ENCODE results near the gene HAPLN2. TPM values are rescaled to one million over a fixed set of nuclear protein-coding genes. Genes with fewer than 3 reads are reported as not detected.
A peak's percentile ranks its signal among the peaks of the same experiment; 100 is the strongest.

The HAPLN2 gene
- total RNA-seq, 1 experiment from 2014 or later = 0.21 TPM

DNA sequence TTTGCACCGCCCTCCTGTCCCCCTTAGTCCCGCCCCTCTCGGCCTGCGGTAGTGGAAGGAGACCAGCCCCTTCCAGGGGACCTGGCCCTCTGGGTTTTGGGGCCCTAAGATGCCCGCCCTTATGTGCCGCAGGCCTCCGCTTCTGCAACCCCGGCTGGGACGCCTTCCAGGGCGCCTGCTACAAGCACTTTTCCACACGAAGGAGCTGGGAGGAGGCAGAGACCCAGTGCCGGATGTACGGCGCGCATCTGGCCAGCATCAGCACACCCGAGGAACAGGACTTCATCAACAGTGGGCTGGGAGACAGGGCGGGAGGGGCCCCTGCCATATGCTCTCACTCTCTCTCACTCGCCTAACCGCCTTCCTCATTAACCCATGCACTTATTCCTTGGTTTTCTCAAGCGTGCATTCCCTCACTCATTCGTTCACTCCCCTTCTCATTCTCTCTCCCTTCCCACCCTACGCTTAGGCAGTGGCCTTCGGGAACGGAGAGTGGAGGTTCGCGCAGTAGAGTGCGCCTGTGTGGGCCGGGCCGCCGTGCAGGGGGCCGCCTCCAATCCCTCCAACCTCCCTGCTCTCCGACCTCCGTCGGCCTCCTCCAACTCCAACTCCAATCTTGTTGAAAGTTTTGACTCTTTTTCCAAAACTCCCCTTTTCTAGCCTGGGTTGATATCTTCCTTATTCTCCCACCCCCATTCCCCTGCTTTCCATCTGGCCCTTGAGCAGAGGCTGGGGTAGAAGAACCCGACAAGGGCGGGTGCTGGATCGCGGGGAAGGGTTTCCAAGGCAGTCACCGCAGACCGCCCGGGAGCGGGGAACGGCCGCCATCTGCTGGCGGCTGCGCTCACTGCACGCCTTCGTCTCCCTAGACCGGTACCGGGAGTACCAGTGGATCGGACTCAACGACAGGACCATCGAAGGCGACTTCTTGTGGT, 37.9 kb downstream of the HAPLN2 start:
- Histone ChIP-seq H3K4me1 (ENCODE audit: control insufficient read depth, insufficient read depth, low read length) (peaks cover 32% of the 10 kb centered on the region), H3K27ac (ENCODE audit: low read length) (no peak overlapping the region; the same call in 1 of the 2 replicates), H3K4me3 (ENCODE audit: low read depth in 2 of 2, low read length in 2 of 2) (peak overlapping the region in 1 of 2 experiments; percentile 17; a peak in 2 of 4 replicates), H3K27me3 (ENCODE audit: control insufficient read depth, insufficient read depth, low read length) (no peaks in the 10 kb centered on the region), H3K36me3 (ENCODE audit: control insufficient read depth, insufficient read depth, low read length) (no peaks in the 10 kb centered on the region; the same call in 1 of the 2 replicates), H3K9me3 (ENCODE audit: control insufficient read depth, insufficient read depth, low read depth, low read length) (no peaks in the 10 kb centered on the region)
- TF ChIP-seq, protein P1, sequence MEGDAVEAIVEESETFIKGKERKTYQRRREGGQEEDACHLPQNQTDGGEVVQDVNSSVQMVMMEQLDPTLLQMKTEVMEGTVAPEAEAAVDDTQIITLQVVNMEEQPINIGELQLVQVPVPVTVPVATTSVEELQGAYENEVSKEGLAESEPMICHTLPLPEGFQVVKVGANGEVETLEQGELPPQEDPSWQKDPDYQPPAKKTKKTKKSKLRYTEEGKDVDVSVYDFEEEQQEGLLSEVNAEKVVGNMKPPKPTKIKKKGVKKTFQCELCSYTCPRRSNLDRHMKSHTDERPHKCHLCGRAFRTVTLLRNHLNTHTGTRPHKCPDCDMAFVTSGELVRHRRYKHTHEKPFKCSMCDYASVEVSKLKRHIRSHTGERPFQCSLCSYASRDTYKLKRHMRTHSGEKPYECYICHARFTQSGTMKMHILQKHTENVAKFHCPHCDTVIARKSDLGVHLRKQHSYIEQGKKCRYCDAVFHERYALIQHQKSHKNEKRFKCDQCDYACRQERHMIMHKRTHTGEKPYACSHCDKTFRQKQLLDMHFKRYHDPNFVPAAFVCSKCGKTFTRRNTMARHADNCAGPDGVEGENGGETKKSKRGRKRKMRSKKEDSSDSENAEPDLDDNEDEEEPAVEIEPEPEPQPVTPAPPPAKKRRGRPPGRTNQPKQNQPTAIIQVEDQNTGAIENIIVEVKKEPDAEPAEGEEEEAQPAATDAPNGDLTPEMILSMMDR (IDR thresholded peaks at IDR 0.05) = peak; percentile 98
- no peak for TF ChIP-seq SIN3A (IDR thresholded peaks at IDR 0.05; ENCODE audit: borderline replicate concordance, insufficient read depth, low read depth, low read length)
- no peak for TF ChIP-seq POLR2AphosphoS5 (IDR thresholded peaks at IDR 0.05; ENCODE audit: low read depth, low read length)
- no peak for TF ChIP-seq TCF7L2 (IDR thresholded peaks at IDR 0.05; ENCODE audit: low read depth, low read length)
- TF ChIP-seq, protein P2, sequence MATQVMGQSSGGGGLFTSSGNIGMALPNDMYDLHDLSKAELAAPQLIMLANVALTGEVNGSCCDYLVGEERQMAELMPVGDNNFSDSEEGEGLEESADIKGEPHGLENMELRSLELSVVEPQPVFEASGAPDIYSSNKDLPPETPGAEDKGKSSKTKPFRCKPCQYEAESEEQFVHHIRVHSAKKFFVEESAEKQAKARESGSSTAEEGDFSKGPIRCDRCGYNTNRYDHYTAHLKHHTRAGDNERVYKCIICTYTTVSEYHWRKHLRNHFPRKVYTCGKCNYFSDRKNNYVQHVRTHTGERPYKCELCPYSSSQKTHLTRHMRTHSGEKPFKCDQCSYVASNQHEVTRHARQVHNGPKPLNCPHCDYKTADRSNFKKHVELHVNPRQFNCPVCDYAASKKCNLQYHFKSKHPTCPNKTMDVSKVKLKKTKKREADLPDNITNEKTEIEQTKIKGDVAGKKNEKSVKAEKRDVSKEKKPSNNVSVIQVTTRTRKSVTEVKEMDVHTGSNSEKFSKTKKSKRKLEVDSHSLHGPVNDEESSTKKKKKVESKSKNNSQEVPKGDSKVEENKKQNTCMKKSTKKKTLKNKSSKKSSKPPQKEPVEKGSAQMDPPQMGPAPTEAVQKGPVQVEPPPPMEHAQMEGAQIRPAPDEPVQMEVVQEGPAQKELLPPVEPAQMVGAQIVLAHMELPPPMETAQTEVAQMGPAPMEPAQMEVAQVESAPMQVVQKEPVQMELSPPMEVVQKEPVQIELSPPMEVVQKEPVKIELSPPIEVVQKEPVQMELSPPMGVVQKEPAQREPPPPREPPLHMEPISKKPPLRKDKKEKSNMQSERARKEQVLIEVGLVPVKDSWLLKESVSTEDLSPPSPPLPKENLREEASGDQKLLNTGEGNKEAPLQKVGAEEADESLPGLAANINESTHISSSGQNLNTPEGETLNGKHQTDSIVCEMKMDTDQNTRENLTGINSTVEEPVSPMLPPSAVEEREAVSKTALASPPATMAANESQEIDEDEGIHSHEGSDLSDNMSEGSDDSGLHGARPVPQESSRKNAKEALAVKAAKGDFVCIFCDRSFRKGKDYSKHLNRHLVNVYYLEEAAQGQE (IDR thresholded peaks at IDR 0.05; ENCODE audit: insufficient read depth in 1 of 2, low read depth in 2 of 2, low read length in 1 of 2) = 0 out of 4 replicates have a peak, but pooled peaks of 1 of the 2 experiments have one; percentile 52
- in situ Hi-C loops (cut with HindIII; ENCODE audit: low pct_unique_long_range_greater_than_20kb, low sequenced_read_pairs) (no loop called here), intact Hi-C loops (cut with micrococcal nuclease; ENCODE audit: unreplicated experiment) (no loop called here)
- DNase-seq (ENCODE audit: low read depth, low spot score) (no peak), ATAC-seq (peak; percentile 53)
- ChIA-PET POLR2A (no interaction called here), CTCF (interaction anchor here (1.3 to 5.6 kb wide), 4 partner anchors 21 to 37 kb away, joined by 4 to 41 read pairs (median 8); no protein-coding TSS in a partner anchor)
- BruUV-seq (replicated peaks) = no TSS peak

DNA sequence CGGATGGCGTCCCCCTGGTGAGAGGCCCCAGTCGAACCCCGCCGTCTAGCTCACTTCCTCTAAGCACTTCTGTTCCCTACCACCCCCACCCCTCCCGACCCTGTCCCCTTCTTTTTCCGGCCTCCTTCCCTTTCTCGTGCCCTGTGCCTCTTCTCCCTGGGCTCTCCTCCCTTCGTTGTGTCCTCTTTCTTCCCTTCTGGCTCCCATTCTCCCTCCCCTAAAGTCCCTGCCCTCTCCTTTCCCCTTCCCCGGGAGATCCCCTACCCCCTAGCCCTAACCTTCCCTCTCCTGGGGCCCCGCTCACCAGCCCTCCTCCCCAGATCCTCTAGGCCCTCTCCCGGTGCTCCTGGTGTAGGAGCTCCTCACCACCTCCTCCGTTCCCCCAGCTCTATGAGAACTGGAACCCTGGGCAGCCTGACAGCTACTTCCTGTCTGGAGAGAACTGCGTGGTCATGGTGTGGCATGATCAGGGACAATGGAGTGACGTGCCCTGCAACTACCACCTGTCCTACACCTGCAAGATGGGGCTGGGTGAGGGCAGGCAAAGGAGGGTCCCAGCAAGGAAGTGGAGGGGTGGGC, 38.6 kb downstream of the HAPLN2 start:
- DNase-seq (ENCODE audit: low read depth, low spot score) (no peak), ATAC-seq (no peak)
- peaks cover 39% of the 10 kb centered on the region for H3K4me1 ChIP-seq (ENCODE audit: control insufficient read depth, insufficient read depth, low read length)
- in situ Hi-C loops (cut with HindIII; ENCODE audit: low pct_unique_long_range_greater_than_20kb, low sequenced_read_pairs) (no loop called here), intact Hi-C loops (cut with micrococcal nuclease; ENCODE audit: unreplicated experiment) (loop anchor here (1.0 kb wide), 1 partner anchor 32 kb away; no protein-coding TSS in a partner anchor)
- no TSS peak for BruUV-seq (replicated peaks)
- H3K27ac ChIP-seq (ENCODE audit: low read length) = peak overlapping the region; percentile 11; the same call in 1 of the 2 replicates
- no peaks in the 10 kb centered on the region; the same call in 1 of the 2 replicates for H3K36me3 ChIP-seq (ENCODE audit: control insufficient read depth, insufficient read depth, low read length)
- peak overlapping the region in 1 of 2 experiments; percentile 17; a peak in 2 of 4 replicates for H3K4me3 ChIP-seq (ENCODE audit: low read depth in 2 of 2, low read length in 2 of 2)
- no peaks in the 10 kb centered on the region for H3K9me3 ChIP-seq (ENCODE audit: control insufficient read depth, insufficient read depth, low read depth, low read length)
- H3K27me3 ChIP-seq (ENCODE audit: control insufficient read depth, insufficient read depth, low read length) = no peaks in the 10 kb centered on the region
- POLR2A ChIA-PET = no interaction called here
- TF ChIP-seq TCF7L2 (IDR thresholded peaks at IDR 0.05; ENCODE audit: low read depth, low read length) (no peak), SIN3A (IDR thresholded peaks at IDR 0.05; ENCODE audit: borderline replicate concordance, insufficient read depth, low read depth, low read length) (no peak), POLR2AphosphoS5 (IDR thresholded peaks at IDR 0.05; ENCODE audit: low read depth, low read length) (no peak)
- TF ChIP-seq, protein P1 (IDR thresholded peaks at IDR 0.05) = no peak; the same call in none of the 2 replicates
- TF ChIP-seq, protein P2 (IDR thresholded peaks at IDR 0.05; ENCODE audit: insufficient read depth in 1 of 2, low read depth in 2 of 2, low read length in 1 of 2) = no peak
- CTCF ChIA-PET = interaction anchor here (0.6 to 5.6 kb wide), 5 partner anchors 20 to 41 kb away, joined by 3 to 41 read pairs (median 5); no protein-coding TSS in a partner anchor
